NOMO-1 treated with DMSO at 0.1 percent for 48 hours (cell line): Measurements from ENCODE around the gene UPB1.
"Not testable (repeated sequence)": the region's sequence is repeated elsewhere in the genome, so short reads cannot be mapped to it uniquely, and the experiment has no call there.

ENCODE experiments used
- DNase-seq: peaks from one replicate; lab custom pipeline; 2025; ENCODE audit not compliant: unreplicated experiment; lab: John Stamatoyannopoulos, UW

UPB1 gene

DNA sequence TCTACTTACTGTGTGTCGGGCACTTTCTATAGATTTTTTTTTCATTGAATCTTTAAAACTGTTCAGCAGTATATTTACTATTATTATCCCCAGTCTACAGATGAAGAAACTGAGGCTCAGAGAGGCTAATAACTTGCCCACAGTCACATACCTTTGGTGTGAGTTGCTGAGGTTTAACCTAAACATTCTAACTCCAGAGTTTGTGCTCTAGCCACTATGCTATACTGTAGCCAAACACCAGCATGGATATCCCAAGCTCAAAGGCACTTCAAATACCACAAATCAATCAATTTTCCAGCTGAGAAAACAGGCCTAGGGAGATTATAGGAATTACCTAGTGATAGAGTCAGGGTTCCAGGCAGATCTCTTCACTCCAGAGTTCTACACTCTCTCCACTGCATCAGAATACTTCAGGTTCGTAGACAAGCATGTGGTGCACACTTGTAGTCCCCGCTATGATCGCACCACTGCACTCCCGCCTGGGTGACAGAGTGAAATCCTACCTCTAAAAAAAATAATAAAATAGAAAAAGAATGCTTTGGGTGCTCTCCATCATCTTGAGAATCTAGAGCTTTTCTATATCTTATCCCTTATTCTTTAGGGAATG is 20.4 kb upstream of the UPB1 start:
- no peak for DNase-seq

DNA sequence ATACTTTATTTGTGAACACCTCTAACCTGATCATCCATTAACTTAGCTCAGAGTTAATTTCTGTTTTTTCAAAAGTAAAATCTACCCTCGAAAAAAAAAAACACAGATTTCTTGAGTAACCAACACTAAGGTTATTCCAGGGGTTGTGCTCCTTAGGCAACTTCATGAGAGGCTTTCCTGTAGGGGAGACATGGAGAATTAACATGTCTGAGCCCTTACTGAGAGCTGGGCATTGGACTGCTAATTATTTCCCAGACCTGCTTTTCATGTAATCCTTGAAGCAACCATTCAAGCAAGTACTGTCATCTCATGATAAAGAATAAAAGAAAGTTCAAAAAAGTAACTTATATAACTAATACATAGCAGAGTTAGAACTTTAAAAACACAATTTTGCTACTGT is 13.5 kb upstream of the UPB1 start:
- DNase-seq, result no peak

DNA sequence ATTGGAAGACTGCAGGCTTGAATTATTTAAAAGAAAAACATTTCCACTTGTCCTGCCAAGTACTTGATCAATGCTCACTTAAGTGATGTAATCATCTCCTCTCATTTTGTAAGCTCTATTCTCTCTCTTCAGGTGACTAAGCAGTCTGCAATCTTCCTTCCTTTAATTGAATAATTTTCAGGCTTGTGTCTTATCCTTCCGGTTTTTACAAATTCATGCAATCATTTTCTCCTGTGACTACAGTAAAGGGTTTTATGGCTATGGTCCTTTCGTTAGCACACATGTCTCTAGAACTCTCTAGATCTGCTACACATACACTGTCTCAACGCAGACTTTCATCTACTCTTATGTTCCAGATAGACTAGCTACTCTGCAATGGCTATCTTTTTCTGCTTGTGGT is 12.6 kb upstream of the UPB1 start:
- peak; percentile 97 for DNase-seq

DNA sequence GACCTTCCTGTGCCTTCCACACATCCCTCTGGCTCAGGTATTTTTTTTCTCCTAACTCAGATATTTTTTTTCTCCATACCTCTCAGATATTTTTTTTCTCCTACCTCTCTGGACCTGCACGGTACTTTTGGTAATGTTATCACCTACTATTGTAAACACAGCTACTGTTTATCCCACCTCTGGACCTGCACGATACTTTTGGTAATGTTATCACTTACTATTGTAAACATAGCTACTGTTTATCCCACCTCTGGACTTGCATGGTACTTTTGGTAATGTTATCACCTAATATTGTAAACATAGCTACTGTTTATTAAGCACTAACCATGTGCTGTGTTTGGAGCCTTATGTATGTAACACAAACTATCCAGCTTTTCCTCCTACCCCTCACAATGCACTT is 12.1 kb upstream of the UPB1 start:
- DNase-seq, result no peak

DNA sequence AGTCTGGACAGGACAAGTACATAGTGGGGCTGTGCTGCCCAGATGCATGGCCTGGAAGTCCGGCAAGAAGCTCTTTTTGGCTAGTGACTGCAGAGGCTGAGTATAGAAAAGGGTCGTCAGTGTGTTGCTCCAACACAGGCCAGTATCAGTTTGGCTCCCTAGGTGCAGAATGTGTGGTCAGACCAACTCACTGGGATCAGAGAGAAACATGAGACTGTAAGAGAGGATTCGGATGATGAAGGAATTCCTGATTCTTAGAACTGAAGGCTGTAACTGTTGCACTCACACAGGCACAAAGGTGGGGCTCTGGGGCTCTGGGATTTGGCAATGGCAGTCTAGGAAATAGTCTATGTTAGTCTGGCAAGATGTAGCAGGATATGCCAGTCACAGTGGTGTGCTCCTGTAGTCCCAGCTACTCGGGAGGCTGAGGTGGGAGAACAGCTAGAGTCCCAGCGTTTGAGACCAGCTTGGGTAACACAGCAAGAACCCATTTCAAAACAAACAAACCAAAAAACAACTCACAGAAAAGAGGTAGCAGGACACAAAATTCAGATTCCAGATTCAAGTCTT is 11.1 kb upstream of the UPB1 start:
- no peak for DNase-seq

DNA sequence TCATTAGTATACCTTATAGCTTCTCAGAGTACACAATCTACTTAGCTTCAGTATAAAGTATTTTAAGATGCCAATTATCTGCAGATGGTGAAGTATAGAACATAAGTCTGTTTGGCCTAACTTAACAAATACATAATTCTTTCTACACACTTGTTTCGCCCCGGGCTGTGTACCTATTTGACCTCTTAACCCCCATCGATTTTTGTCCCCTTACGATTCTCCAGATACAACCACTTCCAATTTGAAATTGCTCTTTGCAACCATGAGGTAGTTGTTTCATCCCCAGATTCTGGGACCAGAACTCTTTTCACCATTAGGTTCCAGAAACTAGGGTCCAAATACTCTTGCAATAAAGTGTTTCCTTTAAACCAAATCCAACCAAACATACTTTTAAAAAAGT is 10.0 kb upstream of the UPB1 start:
- DNase-seq, result no peak

DNA sequence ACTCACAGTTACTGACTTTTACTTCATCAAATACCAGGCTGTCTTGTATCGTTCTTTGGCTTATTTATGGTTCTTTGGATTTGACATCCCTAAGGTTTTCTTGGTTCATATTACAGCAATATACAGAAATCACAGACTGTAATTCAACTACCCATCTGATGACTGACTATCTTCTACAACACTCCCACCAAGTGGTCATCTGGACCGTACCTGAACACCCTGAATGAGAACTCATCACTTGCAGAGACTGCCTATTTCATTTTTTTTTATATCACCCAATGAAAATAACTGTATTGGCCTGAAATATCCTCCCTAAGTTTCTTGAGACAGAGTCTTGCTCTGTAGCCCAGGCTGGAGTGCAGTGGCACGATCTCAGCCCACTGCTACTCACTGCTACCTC is 9.5 kb upstream of the UPB1 start:
- no peak for DNase-seq

DNA sequence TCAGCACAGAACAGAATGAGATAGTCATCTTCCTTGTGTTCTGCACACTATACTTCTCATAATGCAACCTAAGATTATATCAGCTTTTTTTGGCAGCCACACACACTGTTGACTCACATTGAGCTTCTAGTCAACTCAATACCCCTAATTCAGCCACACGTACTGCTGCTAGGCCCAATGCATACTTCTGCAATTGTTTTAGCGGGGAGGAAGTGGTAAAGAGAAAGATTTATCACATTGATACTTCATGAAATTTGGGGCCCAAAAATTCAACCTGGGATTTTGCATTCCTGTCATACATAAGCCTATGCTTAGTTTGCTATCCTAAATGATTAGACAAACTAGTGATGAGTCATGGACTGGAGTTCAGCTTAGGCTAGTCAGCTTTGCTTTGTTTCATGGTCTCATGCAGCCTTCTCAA is 8.6 kb upstream of the UPB1 start:
- DNase-seq, result peak; percentile 85

DNA sequence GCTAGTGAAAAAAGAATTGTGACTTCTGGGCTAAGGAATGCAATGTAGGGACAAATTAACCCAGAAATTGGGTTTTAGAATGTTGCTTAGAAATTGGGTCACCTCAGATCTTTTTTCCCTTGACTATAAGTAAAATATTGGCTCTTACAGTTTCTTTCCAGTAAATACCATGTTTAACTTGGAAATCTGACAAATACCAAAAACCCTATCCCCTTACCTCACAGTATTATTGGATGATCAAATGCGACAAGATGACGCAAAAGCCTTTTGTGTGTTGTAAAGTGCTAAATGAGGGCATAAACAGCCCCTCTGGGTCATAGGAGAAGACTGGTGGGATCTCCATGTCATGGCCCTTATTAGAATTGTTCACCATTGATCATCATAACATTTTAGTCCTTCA is 6.1 kb upstream of the UPB1 start:
- DNase-seq, result no peak

DNA sequence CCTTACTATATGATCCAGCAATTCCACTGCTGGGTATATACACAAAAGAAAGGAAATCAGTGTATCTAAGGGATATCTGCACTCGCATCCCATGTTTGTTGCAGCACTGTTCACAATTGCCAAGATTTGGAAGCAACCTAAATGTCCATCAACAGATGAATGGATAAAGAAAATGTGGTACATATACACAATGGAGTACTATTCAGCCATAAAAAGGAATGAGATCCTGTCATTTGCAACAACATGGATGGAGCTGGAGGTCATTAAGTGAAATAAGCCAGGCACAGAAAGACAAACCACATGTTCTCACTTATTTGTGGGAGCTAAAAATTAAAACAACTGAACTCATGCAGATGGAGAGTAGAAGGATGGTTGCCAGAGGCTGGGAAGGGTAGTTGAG is 5.7 kb upstream of the UPB1 start:
- DNase-seq, result not testable (repeated sequence)

DNA sequence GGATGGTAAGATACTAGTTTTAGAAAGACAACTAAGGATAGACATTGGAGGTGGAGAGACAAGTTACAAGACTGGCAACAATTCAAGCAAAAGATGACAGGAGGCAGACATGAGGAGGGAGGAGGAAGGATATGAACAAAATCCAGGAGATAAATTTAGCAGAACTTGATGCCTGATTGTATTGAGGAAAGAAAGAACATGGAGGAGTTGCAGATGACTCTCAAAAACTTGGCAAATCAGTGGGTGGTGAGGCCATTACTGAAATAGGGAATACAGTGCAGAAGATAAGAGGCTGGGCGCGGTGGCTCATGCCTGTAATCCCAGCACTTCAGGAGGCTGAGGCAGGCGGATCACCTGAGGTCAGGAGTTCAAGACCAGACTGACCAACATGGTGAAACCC is 2.7 kb upstream of the UPB1 start:
- no peak for DNase-seq

DNA sequence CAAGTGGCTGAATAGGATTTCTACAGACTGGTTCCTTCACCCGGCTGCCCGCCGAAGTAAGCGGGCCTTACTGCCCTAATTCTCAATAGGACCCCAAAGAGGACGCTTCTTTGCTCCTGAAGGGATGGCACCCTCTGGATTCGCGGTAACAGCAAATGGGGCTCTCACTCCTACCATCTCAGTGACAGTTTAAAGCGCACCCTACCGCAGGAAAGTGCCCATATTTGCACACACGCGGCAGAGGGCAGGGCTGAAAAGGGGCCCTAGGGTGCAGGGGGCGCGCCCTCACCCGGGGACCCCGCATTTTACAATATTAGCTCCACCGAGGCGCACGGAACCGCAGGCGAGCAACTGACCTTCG is 985 bp upstream of the UPB1 start:
- no peak for DNase-seq

DNA sequence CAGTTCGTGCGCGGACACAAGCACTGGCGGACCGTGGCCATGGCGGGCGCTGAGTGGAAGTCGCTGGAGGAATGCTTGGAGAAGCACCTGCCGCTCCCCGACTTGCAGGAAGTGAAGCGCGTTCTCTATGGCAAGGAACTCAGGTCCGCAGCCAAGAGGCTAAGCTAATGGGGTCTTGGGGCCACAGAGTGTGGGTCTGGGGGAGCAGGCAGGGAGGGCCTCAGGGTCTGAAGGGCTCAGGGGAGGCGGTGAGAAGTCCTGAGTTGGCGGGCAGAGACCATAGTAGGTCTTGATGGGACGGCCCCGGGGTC is 188 bp downstream of the UPB1 start:
- DNase-seq, result no peak

DNA sequence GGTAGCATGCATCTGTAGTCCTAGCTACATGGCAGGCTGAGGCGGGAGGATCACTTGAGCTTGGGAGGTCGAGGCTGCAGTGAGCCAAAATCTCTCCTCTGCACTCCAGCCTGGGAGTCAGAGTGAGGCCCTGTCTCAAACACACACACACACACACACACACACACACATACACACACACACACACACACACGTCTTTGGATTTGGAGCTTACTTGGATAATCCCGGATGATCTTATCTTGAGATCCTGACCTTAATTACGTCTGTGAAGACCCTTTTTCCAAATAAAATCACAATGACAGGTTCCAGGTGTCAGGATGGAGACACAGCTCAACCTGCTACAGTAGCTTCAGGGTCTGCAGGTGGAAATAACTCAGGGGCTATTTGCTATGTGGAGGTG is 1.1 kb downstream of the UPB1 start:
- no peak for DNase-seq

DNA sequence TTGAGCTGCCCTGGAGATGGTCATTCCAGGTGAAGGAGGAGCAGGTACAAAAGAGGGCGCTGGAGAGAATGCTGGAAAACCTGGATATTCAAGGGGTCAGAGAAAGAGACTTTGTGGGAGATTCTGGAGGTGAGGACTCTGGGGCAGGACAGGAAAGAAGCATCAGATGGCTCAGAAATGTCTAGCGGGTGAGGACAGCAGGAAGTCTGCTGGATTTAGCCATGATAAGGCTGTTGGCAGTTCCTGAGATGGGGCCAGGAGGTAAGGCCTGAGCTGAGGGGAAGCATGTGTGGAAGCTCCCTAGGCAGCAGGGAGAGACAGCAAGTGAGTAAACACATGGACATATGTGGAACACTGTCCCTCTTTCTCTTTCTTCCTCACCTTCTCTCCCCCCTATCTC is 1.5 kb downstream of the UPB1 start:
- DNase-seq, result no peak

DNA sequence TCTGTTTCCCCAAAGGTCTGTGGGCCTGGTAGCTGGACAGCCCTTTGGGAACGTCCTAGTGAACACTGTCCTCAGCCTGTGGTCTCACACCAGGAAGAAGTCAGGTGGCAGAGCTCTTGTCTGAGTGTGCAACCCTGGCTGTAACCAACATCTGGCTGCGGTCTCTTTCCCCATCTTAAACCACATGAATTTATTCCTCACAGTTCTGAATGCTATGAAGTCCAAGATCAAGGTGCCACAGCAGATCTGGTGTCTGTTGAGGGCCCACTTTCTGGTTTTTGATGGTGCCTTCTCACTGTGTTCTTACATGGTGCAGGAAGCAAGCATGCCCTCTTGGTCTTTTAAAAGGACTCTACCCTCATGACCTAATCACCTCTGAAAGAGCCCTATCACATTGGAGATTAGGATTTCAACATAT is 2.7 kb downstream of the UPB1 start:
- peak; percentile 76 for DNase-seq

DNA sequence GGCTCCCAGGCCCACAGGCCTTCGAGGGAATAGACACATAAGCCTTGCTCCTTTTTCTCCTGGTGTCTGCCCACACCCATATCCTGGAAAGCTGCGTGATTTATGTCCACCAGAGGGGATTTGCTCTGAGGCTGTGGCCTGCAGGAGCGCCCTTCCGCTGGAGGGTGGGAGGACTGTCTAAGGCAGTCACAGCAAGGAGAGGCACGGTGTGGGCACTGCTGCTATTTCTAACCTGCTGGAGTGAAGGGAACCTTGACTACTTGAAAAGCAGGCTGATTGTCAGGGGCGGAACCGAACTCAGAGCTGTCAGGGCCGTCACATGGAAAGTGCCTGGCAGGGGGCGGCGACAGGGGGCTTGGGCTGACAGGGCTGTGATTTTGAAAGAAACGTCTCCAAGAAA is 3.7 kb downstream of the UPB1 start:
- no peak for DNase-seq

DNA sequence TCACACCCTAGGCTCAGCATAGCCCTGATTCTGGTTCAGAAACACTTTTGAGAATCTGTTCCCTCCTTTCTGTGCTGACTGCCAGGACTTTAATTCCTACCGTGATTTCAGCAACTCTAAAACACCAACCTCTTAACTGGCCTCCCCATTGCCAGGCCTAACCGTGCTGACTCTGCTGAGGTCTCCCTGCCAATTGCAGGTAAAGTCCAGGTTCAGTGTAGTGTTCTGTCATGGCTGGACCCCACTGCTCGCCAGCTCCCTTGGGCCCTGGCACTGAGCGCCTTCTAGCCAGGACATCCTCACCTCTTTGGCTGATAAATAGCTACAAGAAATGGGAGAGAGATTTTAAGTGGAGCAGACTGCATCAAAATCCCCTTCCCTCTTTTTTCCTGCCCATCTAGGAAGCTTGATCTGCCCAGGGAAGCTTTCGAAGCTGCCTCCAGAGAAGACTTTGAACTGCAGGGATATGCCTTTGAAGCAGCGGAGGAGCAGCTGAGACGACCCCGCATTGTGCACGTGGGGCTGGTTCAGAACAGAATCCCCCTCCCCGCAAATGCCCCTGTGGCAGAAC is 4.7 kb downstream of the UPB1 start:
- no peak for DNase-seq

DNA sequence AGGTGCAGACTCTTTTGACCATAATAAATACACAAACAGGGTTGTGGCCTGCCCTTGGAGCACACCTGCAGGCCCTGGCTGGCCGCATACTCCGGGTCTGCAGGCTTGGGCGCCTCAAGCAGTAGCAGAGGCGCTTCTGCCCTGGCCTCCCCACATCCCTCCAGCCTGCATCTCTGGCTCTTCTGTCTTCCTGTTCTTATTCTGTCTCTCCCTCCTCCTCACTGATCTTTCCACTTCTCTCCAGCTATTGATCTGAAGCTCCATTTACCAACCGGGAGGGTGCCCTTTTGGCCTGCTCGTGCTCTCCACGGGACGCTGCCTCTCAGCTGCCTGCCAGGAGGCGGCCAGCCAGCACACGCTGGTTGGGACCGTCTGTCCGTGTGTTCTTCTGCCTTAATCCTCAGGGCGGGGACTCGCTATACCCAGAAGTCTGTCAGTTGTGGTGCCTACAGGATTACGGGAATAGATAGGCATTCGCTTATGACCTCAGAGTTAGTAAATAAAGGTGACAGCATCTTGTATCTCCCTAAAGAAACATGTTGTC is 5.2 kb downstream of the UPB1 start:
- DNase-seq, result no peak

DNA sequence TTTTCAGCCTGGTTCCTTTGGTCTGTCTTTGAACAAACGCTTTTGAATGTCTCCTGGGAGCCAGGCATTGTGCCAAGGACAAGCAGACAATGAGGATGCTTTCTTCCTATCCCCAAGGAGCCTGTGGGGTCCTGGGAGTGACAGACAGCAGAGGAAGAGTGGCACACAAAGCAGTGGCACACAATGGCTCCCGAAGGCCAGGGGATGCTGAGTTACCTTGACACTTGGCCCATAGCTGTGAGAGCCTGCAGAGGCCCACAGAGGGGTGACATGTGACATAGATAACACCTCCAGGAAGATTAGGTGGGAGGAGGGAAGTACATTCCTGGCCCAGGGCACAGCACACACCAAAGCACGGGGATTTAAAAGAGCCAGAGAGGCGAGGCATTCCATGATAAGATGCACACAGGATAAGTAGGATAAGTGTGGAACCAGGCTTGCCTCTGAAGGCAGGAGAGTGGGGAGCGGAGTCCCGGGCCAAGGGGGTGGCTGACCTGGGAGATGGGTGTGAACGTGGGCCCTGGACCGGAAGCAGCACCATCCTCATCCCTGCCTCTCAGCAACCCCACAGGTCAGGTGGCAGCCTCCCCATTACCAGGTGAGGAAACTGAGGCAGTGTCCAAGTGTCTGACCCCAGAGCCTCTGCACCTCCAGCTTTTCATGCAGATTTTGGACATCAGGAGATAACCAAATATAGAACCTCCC is 6.3 kb downstream of the UPB1 start:
- no peak for DNase-seq

DNA sequence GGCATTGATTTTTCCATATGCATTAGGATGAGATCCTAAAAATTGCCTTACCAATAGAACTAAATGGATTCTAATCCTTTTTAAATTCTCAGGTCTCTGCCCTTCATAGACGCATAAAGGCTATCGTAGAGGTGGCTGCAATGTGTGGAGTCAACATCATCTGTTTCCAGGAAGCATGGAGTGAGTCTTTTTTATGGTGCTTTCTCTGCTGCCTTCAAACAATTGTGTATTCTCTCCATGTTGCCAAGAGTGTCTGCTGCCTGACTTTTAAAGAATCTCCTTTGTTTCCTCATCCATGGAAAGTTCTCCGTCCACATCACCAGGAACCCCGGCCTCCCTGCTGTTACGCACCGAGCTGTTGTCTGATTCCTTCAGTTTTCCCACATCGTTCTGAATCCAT is 6.9 kb downstream of the UPB1 start:
- no peak for DNase-seq

DNA sequence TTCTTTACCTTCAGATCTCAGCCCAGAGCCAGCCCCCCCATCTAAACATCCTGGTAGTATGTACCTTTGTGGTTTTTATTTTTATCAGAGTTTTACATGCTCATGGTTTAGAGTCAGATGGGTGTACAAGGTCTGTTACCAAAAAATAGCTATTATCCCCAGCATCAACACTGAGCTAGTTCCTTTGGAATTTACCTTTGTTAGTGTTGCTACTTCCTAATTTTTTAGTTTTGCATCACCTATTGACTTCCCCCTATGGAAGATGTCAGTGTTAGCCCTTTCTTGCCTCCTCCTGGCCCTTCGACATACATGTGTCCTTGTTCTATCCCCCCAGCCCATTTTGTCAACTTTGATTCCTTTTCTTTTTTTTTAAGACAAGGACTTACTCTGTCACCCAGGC is 7.4 kb downstream of the UPB1 start:
- DNase-seq, result no peak
